HG03135 (cell line): ENCODE data around the gene RASSF5.

ENCODE experiments used
- ATAC-seq: cut with Tn5 transposase; IDR thresholded peaks from one replicate; pipeline ENCODE4 v1.9.1; 2021; ENCODE audit warnings: mild to moderate bottlenecking, moderate library complexity; ENCODE audit not compliant: unreplicated experiment

Gene RASSF5

DNA sequence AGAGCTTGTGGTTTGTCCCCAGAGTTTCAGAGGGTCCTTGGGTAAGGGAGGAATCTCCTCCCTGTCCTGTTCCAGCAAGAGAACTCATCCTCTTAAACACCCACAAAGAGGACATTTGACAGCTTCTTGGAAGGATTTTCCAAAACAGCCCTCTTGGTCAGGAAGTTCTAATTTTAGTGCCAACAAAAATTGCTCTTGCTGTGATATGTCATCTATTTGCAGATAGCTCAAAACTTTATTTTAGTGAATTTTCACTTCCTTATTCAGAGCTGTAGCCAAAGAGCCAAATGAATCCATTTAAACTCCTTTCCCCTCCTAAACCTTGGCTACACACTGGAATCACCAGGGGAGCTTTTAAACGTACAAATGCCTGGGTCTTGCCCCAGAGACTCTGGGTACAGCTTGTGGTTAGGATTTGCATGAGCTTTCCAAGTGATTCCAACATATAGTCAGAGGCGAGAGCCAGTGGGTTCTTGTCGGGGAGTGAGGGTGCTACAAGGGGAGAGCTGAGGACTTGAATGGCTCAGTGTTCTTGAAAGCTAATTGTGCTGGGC lies 11.8 kb upstream of the RASSF5 start:
- peak; percentile 8 for ATAC-seq

GRCh38 chr1:206496131-206496793 lies 11.1 kb upstream of the RASSF5 start:
- ATAC-seq: peak; percentile 47

- no peak for ATAC-seq
Observed at GRCh38 chr1:206497363-206497762, 10.0 kb upstream of the RASSF5 start.

- no peak for ATAC-seq
Observed at GRCh38 chr1:206497774-206498173, 9.6 kb upstream of the RASSF5 start.

- no peak for ATAC-seq
Observed at GRCh38 chr1:206498685-206499084, 8.6 kb upstream of the RASSF5 start.

- no peak for ATAC-seq
Observed at GRCh38 chr1:206500046-206500445, 7.3 kb upstream of the RASSF5 start.

- ATAC-seq: no peak
Observed at GRCh38 chr1:206501881-206502280, 5.5 kb upstream of the RASSF5 start.

DNA sequence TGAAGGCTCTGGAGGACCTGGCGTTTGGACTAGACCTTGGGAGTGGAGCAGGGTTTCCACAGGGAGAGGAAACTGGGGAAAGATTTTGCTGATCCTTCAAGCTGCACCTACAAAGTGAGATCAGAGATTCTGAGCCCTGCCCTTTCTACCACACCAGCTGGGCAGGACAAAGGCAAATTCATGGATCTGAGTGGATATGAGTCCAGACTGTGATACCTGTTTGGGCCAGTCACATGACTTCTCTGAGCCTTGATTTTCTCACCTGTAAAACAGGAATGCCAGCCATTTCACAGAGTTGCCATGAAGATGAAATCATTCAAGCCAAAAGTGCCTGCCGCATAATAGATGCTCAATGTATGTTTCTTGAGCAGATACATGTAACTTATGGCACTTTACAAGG lies 4.9 kb upstream of the RASSF5 start:
- no peak for ATAC-seq

- ATAC-seq: no peak
Observed at GRCh38 chr1:206502812-206503211, 4.5 kb upstream of the RASSF5 start.

- ATAC-seq: peak; percentile 48
Observed at GRCh38 chr1:206503591-206504362, 3.6 kb upstream of the RASSF5 start.

DNA sequence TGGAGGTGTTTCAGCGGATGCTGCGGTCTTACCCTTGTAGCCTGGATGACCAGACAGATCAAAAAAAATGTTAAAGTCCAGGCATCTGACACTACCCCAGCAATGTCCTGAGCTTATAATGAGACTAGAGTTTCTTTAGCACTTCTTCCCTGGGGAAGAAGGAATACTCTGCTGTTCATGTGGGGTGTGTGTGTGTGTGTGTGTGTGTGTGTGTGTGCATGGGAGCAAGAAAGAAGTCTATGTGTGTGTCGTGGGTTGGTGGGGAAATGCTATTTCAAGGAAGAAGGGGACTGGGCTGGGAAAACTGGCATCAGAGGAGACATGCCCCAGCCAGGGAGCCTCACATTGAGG lies 3.0 kb upstream of the RASSF5 start:
- ATAC-seq: no peak

DNA sequence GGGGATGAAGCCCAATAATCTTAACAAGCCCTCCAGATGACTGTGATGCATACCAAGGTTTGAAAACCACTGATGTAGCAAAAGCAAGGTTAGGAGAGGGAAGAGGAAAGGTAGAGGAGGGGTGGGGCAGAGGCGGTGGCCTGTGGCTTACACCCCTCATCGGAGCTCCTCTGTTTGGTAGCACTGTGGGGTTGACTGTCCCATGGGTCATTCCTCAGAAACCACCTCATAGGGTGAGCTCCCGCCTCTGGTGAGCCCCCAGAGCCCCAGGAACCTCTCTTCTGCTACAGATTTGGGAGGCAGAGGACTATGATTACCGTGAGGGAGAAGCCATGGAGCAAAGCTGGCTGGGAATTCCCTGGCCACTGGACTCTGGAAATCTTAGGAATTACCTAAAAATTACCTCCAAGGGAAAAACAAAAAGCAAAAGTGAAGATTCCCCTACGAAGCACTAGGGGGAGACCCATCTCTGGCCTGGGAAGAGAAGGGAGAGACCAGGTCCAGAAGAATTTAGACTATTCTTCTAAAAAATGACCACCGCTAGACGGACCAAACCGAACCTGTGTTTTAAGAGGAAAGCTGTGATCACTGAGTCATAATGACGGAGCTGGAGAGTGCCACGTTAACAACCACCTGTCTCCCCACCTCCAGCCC lies 1.5 kb upstream of the RASSF5 start:
- ATAC-seq: no peak

DNA sequence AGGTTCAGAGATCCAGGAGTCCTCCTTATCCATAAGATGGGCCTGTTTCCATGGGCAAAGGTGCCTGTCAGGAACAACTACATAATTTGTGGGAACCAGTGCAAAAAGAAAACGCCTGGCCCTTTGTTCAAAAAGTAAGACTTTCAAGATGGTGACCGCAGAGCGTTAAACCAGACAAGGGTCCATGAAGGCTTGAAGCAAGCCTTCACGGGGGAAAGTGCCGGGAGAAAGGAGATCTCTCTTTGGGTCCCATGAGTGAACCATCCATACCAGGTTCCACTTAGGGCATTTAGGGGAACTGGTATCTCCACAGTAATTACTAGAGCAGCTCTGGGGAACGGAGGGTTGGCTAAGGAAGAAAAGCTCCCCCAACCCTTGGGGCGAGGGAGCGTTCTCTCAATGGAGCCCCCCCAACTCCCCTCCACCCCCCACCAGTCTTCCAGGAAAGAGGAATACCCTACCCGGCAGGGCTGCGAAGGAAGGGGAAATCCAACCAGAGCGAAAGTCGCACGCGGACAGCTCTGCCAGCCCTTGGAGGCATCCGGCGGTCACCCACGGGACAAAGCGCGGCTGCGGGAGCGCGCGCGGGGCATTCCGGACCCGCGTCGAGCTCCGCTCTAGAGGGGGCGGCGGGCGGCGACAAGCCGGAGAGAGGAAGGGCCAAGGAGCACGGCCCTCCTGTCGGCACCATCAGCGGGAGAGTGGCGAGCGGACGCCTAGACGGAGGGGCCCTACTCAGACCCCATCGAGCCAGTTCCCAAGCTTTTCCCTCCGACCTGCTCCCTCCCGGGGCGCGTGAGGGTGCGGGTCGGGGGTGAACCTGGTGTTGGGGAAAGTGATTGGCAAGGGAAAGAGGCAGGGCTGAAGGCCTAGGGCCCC lies 687 bp upstream of the RASSF5 start:
- no peak for ATAC-seq

DNA sequence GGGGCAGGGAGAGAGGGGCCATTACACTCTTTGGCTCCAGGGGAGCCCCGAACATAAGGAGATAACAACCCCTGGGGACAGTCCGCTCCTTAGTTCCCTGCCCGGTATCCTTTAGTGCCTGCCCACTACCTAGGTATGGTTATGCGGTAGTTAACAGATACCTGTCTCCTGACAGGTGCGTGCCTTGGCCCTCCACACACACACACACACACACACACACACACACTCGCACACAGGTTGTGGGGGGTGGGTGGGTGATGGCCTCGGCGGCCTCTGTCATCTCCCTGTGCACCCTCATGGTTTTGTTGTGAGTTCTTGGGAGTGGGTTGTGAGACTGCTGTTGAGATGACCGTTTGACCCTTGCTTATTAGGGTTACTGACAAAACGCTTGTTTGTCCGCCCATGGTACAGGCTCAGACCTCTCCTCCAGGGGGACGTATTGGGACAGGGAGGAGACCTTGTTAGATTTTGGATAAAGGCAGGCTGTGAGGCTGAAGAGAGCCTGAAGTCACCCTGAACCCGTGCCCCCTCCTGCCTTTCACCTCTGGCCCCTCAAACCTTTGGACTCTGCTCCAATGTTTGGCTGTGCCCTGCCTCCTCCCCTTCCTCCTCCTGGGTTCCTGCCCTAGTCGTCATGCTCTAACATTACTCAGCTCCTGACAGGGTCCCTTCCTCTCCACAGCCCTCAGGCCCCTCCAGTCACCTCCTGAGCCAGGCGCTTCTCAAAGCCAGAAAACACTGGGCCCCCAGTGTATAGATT lies 979 bp downstream of the RASSF5 start:
- no peak for ATAC-seq

GRCh38 chr1:206508956-206509355 lies 1.6 kb downstream of the RASSF5 start:
- ATAC-seq: no peak

DNA sequence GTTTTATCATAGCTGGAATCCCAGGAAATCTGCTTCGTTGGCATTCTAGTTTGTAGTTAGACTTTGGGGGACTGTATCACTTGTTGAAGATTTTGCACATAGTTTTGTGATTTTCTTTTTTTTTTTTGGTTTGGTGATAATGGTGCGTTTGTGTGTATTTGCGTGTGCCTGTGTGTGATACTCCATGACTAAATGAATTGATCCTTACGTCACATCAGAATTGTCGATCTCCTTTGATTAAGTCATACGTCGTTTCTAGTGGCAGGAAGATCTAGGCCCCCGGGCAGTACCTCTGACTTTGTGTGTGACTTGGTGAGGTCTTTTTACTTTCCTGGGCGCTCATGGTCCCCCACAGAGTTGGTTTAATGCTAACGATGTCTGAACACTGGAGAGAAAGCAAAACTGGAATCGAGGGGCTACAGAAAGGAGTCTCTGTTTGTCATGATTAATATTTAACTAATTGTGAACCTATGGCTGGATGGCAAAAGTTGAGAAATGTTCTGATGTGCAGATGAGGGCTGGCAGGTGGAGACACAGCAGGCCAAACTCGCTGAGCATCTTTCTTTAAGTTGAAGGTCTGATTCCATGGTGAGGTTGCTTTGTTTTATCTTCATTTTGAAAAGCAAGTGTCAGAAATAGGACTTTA lies 2.4 kb downstream of the RASSF5 start:
- ATAC-seq: no peak

GRCh38 chr1:206510371-206510770 lies 3.0 kb downstream of the RASSF5 start:
- ATAC-seq: no peak

GRCh38 chr1:206511362-206512057 lies 4.2 kb downstream of the RASSF5 start:
- no peak for ATAC-seq
